Activated CD4-positive, alpha-beta T cell treated with anti-CD3 and anti-CD28 coated beads, Interleukin-2, Interleukin-4, amounts not matched to agents 100 ng/mL and 50 ng/mL, durations not matched to agents 16 hours and 8 hours (primary cell): ENCODE results near the gene KCNK4.

Experiments used
- DNase-seq: peaks from one replicate; pipeline ENCODE4 v3.0.0-alpha.2; 2020; ENCODE audit warnings: low spot score

KCNK4 gene

DNA sequence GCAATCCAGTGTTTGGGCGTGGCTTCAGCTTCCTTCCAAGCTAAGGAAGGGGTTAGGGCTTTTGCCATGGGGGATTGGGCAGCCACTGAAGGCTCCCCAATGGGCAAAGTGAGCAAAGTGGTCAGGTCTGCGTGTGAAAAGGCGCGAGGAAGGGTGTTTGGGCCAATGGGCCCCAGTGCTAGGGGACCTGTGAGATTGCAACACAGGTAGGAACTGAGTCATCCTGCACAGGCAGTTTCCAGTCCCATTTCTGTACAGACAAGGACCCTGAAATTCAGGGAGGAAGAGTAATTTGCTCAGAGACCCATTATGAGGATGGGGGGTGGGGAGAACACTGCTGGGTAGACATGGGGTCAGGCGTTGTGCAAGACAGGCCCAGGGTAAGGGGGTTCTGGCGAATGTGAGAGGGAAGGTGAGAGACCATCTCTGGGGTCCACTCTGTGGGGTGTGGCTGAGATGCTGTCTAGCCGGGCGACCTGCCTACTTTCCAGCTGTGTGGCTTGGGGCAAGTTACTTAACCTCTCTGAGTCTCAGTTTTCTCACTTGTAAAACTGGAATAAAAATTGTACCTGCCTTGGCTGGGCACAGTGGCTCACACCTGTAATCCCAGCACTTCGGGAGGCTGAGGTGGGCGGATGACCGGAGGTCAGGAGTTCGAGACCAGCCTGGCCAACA is 56.2 kb downstream of the KCNK4 start:
- DNase-seq: no peak

DNA sequence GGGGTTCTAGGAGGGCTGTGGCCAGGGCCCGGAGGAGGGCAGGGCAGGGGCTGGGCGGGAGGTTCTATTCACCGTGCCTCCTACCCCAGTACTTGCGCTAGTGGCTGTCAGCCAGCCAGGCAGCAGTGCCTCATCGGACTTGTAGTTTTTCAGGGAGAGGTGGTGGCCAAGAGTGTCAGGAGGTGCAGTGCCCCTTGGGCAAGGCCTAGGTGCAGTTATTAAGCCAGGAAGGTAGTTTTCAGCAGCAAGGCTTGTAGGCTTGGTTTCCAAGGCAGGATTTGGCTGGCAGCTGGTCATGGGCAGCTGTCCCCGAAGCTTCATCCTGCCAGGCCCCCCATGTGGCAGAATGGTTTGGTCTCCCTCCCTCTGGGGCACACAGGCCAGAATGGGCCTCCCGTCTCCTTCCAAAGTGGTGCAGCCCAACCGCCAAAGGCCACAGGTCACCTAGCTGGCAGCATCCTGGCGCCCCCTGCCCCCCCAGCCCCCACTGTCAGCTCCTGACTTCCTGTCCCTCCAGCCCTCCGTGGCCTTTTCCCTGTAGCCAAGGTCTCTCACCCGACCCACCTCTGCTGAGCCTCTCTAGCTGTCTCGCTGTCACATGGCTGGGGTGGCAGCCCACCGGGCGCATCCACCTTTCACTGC is 57.4 kb downstream of the KCNK4 start:
- DNase-seq: no peak

DNA sequence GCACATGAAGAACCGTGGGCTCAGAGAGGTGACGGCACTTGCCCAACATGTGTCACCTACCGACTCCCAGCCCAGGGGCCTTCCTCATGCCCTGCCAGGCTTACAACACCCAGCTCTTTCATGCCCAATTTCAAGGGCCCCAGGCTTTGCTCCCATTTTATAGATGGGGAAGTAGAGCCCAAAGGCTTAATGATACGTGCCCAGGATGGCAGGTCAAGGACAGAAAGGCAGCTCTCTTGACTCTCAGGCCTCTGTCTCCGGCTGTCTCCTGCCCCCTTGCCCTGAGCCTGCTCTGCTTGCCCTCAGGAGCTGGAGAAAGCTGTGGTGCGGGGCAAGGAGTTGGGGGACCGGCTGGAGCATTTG is 57.9 kb downstream of the KCNK4 start:
- no peak for DNase-seq

DNA sequence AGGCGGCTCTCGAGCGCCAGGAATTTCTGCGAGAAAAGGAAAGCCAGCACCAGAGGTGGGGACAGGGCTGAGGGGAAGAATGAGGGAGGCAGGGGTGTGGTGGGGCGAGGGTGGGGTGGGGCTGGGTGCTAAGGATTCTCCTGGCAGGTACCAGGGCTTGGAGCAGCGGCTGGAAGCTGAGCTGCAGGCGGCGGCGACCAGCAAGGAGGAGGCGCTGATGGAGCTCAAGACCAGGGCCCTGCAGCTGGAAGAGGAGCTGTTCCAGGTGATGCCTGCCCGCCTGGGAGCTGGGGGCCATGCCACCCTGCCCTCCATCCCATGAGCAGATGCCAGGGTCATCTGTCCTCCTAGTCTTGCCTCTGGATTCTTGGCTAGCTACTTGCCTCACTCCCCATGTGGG is 58.3 kb downstream of the KCNK4 start:
- DNase-seq: no peak
